BLaER1 (cell line): ENCODE results near the gene HIVEP3.
A peak's percentile ranks its signal among the peaks of the same experiment; 100 is the strongest.

Source experiments
- H3K27ac ChIP-seq: shearing (Covaris generic); formaldehyde crosslinking; 2 replicates; pipeline ENCODE4 v1.8.1; 2022
- H3K27me3 ChIP-seq: shearing (Covaris generic); formaldehyde crosslinking; 2 replicates; pipeline ENCODE4 v1.8.1; 2022
- H3K36me3 ChIP-seq: shearing (Covaris generic); formaldehyde crosslinking; 2 replicates; pipeline ENCODE4 v1.8.1; 2022
- H3K4me1 ChIP-seq: shearing (Covaris generic); formaldehyde crosslinking; 2 replicates; pipeline ENCODE4 v1.8.1; 2022
- H3K4me2 ChIP-seq: shearing (Covaris generic); formaldehyde crosslinking; 2 replicates; pipeline ENCODE4 v1.8.1; 2022
- H3K4me3 ChIP-seq: shearing (Covaris generic); formaldehyde crosslinking; 2 replicates; pipeline ENCODE4 v1.8.1; 2022
- H3K9ac ChIP-seq: shearing (Covaris generic); formaldehyde crosslinking; 2 replicates; pipeline ENCODE4 v1.8.1; 2022
- H3K9me3 ChIP-seq: shearing (Covaris generic); formaldehyde crosslinking; 2 replicates; pipeline ENCODE4 v1.8.1; 2022
- H4K20me1 ChIP-seq: shearing (Covaris generic); formaldehyde crosslinking; 2 replicates; pipeline ENCODE4 v1.8.1; 2022
- Cebpa-rat ChIP-seq: shearing (Covaris generic); IDR thresholded peaks from 2 replicates; pipeline ENCODE4 v1.8.1; 2022

HIVEP3 gene

DNA sequence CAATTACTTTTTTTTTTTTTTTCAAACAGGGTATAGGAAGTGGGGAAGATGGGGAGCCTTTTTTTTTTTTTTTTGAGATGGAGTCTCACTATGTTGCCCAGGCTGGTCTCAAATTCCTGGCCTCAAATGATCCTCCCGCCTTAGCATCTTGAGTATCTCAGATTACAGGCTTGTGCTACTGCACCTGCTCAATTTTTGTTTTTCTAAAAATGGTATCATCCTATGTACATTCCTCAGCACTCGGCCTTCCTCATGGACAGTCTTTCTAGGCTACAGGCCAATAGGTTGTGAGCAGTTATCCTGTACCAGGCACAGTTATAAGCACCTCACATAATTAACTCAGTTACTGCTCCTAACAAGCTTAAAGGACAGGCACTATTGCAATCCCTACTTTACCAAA, 302.2 kb downstream of the HIVEP3 start:
- H3K27me3 ChIP-seq: no peaks in the 10 kb centered on the region
- no peak overlapping the region for H3K9ac ChIP-seq
- TF ChIP-seq Cebpa-rat: no peak
- no peak overlapping the region for H3K4me2 ChIP-seq
- no peak overlapping the region for H3K27ac ChIP-seq
- H3K36me3 ChIP-seq: no peaks in the 10 kb centered on the region
- no peaks in the 10 kb centered on the region for H4K20me1 ChIP-seq
- H3K4me3 ChIP-seq: no peak overlapping the region
- peaks cover 25% of the 10 kb centered on the region for H3K4me1 ChIP-seq
- H3K9me3 ChIP-seq: no peaks in the 10 kb centered on the region

- no peaks in the 10 kb centered on the region for H3K9me3 ChIP-seq
- H3K9ac ChIP-seq: no peak overlapping the region
- no peak overlapping the region for H3K27ac ChIP-seq
- no peak for TF ChIP-seq Cebpa-rat
- H3K4me1 ChIP-seq: peaks cover 23% of the 10 kb centered on the region
- no peaks in the 10 kb centered on the region for H4K20me1 ChIP-seq
- H3K27me3 ChIP-seq: no peaks in the 10 kb centered on the region
- no peak overlapping the region for H3K4me2 ChIP-seq
- H3K4me3 ChIP-seq: no peak overlapping the region
- H3K36me3 ChIP-seq: no peaks in the 10 kb centered on the region
These were observed 302.7 kb downstream of the HIVEP3 start for GRCh38 chr1:41615981-41616380.

DNA sequence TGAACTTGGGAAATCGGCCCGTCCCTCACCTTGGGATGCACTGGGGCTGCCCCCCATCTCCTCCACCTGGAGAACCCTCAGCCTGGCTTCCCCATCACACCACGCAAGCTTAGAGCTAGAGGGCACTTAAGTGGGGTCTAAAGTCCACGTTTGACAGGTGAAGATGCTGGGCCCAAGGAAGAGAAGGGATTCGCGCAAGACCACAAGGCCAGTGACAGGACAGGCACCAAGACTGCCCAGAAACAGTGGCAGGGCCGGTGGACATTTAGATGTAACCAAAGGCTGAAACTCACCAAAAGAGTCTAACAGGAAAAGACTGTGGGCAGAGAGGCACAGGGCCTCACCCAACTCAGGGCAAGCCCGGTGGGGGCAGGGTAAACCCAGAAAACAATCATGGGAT, 303.4 kb downstream of the HIVEP3 start:
- no peak overlapping the region for H3K4me2 ChIP-seq
- no peaks in the 10 kb centered on the region for H3K9me3 ChIP-seq
- no peaks in the 10 kb centered on the region for H4K20me1 ChIP-seq
- no peak overlapping the region for H3K4me3 ChIP-seq
- no peaks in the 10 kb centered on the region for H3K27me3 ChIP-seq
- no peak overlapping the region for H3K27ac ChIP-seq
- no peaks in the 10 kb centered on the region for H3K36me3 ChIP-seq
- H3K4me1 ChIP-seq: peaks cover 17% of the 10 kb centered on the region
- H3K9ac ChIP-seq: no peak overlapping the region
- TF ChIP-seq Cebpa-rat: no peak

DNA sequence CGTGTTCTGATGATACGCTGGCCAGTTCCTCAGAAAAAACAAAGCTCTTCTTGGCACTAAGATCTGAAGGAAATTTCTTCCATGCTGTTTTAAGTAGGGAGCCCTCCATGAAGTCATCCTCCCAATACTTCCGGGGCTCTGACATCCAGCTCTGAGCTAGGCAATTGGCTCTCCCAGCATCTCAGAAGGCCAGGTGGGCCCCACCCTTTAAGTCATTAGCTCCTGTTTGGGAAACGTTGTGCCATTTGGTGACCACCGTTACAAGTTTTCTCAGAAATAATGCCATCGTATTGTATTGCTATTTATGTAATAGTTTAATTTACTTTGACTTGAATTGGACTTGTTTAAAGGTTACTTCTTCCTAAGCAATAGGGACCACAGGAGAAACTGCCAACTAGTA, 303.9 kb downstream of the HIVEP3 start:
- no peaks in the 10 kb centered on the region for H3K27me3 ChIP-seq
- peak overlapping the region; percentile 56; the same call in 1 of the 2 replicates for H3K4me2 ChIP-seq
- H3K36me3 ChIP-seq: no peaks in the 10 kb centered on the region
- H3K27ac ChIP-seq: no peak overlapping the region
- no peak for TF ChIP-seq Cebpa-rat
- H3K4me1 ChIP-seq: peaks cover 16% of the 10 kb centered on the region
- H3K9ac ChIP-seq: no peak overlapping the region
- H3K9me3 ChIP-seq: no peaks in the 10 kb centered on the region
- H3K4me3 ChIP-seq: no peak overlapping the region
- H4K20me1 ChIP-seq: no peaks in the 10 kb centered on the region

DNA sequence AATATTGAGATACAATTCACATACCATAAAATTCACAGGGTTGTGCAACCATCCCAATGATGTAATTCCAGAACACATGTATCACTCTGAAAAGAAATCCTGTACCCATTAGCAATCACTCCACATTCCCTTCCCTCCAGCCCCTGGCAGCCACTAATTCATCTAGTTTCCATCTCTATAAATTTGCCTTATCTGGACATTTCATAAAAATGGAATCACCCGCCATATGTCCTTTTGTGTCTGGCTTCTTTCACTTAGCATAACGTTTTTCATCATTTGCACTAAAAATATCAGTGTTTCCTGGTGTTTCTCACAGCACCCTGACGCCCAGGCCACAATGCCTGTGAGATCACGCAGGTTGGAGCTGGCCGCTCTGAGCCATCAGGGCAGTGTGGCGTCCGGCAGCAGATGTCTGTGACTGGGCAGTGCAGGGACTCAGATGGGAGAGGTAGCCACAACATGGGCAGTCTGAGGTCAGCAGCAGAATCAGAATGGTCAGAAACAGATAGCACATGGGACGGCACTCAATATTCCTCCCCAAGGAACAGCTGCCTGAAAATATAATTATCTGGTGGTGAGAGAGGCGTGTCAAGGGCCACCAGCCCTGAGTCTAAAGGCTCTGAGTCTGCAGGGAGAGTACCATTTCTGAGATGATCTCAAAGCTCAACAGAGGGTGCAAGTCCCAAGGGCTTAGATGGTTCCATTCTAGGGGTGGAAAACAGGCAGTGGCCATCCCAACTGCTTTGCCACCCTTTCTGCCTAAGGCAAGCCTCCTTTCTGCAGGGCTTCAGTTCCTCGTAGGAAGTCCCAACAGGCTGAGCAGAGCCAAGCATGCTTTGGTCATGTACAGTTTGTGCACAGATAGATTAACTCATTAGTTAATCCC, 304.8 kb downstream of the HIVEP3 start:
- no peaks in the 10 kb centered on the region for H3K9me3 ChIP-seq
- no peaks in the 10 kb centered on the region for H3K27me3 ChIP-seq
- peak overlapping the region; percentile 56 for H3K4me2 ChIP-seq
- no peak overlapping the region for H3K9ac ChIP-seq
- TF ChIP-seq Cebpa-rat: no peak
- no peaks in the 10 kb centered on the region for H3K36me3 ChIP-seq
- no peak overlapping the region for H3K4me3 ChIP-seq
- peaks cover 16% of the 10 kb centered on the region for H3K4me1 ChIP-seq
- no peaks in the 10 kb centered on the region for H4K20me1 ChIP-seq
- peak overlapping the region; percentile 24; the same call in 1 of the 2 replicates for H3K27ac ChIP-seq

- Histone ChIP-seq H3K4me2 (no peak overlapping the region), H3K27me3 (no peaks in the 10 kb centered on the region), H4K20me1 (no peaks in the 10 kb centered on the region), H3K4me1 (peaks cover 16% of the 10 kb centered on the region), H3K36me3 (no peaks in the 10 kb centered on the region), H3K9ac (no peak overlapping the region), H3K4me3 (no peak overlapping the region), H3K27ac (no peak overlapping the region), H3K9me3 (no peaks in the 10 kb centered on the region)
- TF ChIP-seq Cebpa-rat: no peak
These were observed 305.8 kb downstream of the HIVEP3 start for GRCh38 chr1:41612953-41613352.

DNA sequence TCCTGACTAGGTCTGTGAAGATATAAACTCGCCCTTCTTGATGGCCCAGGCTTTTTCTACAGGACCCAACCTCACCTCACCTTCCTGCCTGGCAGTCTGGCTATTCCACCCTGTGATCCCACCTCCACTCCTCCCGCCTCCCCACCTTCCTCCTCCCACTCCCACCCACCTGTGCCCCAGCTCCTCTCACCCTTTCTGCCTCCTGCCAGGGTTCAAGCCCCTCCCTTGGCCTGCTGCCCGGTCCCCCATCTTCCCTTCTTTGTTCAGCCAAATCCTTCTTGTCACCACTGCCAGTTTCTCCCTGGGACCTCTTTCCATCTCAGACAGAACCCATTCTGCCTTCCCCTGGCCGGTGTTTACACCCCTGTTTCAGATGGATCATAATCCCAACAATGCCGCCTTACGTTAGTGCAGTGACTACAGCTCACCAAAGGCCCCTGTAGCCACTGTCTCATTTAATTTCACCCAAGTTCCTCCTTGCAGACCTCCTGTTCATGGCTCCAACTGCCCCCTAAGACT, 306.7 kb downstream of the HIVEP3 start:
- Histone ChIP-seq H3K36me3 (no peaks in the 10 kb centered on the region), H3K4me2 (no peak overlapping the region), H3K9ac (no peak overlapping the region), H4K20me1 (no peaks in the 10 kb centered on the region), H3K27ac (no peak overlapping the region), H3K4me1 (peaks cover 16% of the 10 kb centered on the region), H3K4me3 (no peak overlapping the region), H3K9me3 (no peaks in the 10 kb centered on the region), H3K27me3 (no peaks in the 10 kb centered on the region)
- TF ChIP-seq Cebpa-rat: no peak

DNA sequence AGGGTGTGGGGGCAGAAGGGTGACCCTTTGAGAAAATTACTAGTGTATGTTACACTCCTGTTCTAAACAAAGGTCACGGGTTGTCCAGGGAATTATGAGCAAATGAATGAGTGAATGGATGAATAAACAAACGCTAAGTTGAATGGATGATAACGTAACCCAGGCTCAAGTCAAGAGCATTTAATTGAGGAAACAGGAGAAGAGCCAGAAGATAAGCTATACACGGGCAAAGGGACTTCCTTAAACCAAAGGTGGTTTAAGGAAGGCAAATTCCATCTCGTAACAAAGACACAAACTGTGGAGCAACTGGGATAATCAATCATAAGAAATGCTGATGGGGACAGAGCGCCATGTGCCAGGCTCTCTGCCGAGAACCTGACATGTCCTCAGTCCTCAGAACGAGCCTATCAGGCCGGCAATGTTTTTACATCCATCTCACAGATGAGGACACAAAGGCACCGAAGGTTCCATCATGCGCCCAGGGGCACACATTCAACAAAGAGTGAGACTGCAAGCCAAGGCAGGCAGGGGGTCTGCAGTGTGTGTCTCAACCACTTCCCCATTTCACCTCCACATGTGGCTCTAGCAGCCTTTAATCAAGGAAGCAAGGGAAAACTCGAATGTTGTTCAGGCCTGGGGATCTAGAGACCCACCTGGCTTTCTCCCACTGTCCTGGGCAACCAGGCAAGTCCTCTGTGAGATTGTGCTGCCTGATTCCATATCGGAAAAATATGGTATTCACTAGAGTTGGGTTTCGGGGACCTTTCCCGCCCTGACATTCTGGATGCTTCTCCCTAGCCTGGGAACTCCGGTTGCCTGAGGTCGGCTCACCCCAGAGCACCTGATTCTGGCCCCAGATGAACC, 307.4 kb downstream of the HIVEP3 start:
- no peak for TF ChIP-seq Cebpa-rat
- Histone ChIP-seq H4K20me1 (no peaks in the 10 kb centered on the region), H3K4me1 (peaks cover 16% of the 10 kb centered on the region), H3K9ac (no peak overlapping the region), H3K4me2 (no peak overlapping the region), H3K9me3 (no peaks in the 10 kb centered on the region), H3K4me3 (no peak overlapping the region), H3K27ac (no peak overlapping the region), H3K36me3 (no peaks in the 10 kb centered on the region), H3K27me3 (no peaks in the 10 kb centered on the region)

DNA sequence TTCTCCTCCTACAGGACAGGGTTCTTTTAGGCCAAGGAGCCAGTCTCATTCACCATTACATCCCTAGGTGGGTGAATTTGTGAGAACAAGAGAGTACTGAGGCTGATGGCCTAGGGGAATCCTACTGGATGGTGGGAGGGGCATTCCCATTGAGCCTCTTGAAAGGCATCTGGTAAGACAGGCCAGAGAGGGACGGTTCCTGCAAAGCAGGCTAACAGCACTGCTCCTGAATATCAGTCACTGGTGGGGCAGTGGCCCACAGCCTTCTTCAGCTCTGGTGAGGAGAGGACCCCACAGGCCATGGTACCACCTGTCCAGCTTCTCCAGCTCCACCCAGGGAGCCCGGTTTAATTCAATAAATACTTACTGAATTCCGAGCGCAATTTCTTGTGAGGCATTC, 308.4 kb downstream of the HIVEP3 start:
- Histone ChIP-seq H4K20me1 (no peaks in the 10 kb centered on the region), H3K9me3 (no peaks in the 10 kb centered on the region), H3K4me2 (no peak overlapping the region), H3K27ac (no peak overlapping the region), H3K36me3 (no peaks in the 10 kb centered on the region), H3K4me3 (no peak overlapping the region), H3K9ac (no peak overlapping the region), H3K27me3 (no peaks in the 10 kb centered on the region), H3K4me1 (peaks cover 16% of the 10 kb centered on the region)
- TF ChIP-seq Cebpa-rat: no peak
